Activated naive CD4-positive, alpha-beta T cell treated with anti-CD3 and anti-CD28 coated beads for 36 hours (primary cell): ENCODE measurements around the gene SRMS. TPM values are rescaled to one million over a fixed set of nuclear protein-coding genes. Genes with fewer than 3 reads are reported as not detected.
"Not testable (repeated sequence)": the region's sequence is repeated elsewhere in the genome, so short reads cannot be mapped to it uniquely, and the experiment has no call there.

ENCODE experiments used
- CTCF ChIA-PET: fragments of 350-600 bp; sonication (Branson Sonifier 250); formaldehyde crosslinking; loops from one replicate; lab custom pipeline; 2021; ENCODE audit warnings: antibody characterized with exemption; lab: Charles Lee
- DNase-seq: peaks from one replicate; pipeline ENCODE4 v3.0.0-alpha.2; 2020
- H3K27ac Mint-ChIP-seq: one replicate; pipeline ENCODE4 v1.8.0; 2021; ENCODE audit warnings: mild to moderate bottlenecking, mixed read lengths
- H3K27me3 Mint-ChIP-seq: one replicate; pipeline ENCODE4 v1.8.0; 2021; ENCODE audit warnings: low read depth, mixed read lengths
- H3K36me3 Mint-ChIP-seq: one replicate; pipeline ENCODE4 v1.8.0; 2021; ENCODE audit warnings: low read depth, mixed read lengths
- H3K4me1 Mint-ChIP-seq: one replicate; pipeline ENCODE4 v1.8.0; 2021; ENCODE audit warnings: low read depth, mixed read lengths
- H3K4me3 Mint-ChIP-seq: one replicate; pipeline ENCODE4 v1.8.0; 2021; ENCODE audit warnings: mild to moderate bottlenecking, moderate library complexity, mixed read lengths
- H3K9me3 Mint-ChIP-seq: one replicate; pipeline ENCODE4 v1.8.0; 2021; ENCODE audit warnings: mixed read lengths
- intact Hi-C: fragments of 100-400 bp; cut with micrococcal nuclease; formaldehyde crosslinking; loops from one replicate; pipeline ENCODE4 v1.15.1; 2023
- total RNA-seq, 2 experiments: library from RNA; stranded (reverse); gene quantifications; one replicate each; pipeline ENCODE4 v1.2.3, GENCODE V29; 2021

The SRMS gene
- total RNA-seq, 2 experiments from 2014 or later, result not detected

- Mint-ChIP-seq H3K9me3 (no peaks in the 10 kb centered on the region), H3K27me3 (no peaks in the 10 kb centered on the region)
- CTCF ChIA-PET, result interaction anchor here (0.6 kb wide), 1 partner anchor 94 kb away, joined by 3 read pairs; no protein-coding TSS in a partner anchor
Measured at GRCh38 chr20:63574829-63575743, 27.5 kb upstream of the SRMS start.

DNA sequence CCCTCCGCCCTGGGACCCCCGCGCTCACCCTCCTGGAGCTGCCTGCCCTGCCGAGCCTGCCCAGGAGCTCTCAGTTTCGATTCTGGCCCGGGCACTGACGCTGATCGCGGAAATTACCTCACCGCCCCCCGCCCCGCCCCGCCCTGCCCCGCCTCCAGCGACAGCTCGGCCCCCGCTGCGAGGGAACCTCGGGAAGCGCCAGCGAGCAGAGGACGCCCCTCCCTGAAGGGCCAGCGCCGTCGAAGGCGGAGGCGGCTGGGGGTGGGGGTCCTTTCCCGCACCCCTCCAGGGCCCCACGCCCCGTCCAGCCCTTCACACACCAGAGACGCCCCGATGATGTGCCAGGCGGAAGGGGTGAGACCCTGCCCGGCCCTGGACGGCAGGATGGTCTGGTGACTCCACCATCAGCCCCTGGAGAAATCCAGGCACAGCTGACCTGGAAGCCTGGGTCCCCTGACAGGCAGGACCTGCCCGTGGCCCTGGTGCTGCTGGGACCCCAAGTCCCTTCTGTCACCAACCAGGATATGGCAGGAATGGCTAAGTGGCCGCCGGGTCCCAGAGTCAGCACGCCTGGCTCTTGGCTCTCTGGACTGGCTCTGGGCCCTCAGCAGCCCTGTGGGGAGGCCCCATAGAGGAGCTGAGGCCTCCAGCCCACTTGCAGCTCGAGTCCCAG lies 26.7 kb upstream of the SRMS start, which contains the start of gene HELZ2:
Gene HELZ2 (minus strand): TSS at position 84 of the 673 bp plus-strand sequence. CDS start 1,854 bp downstream, outside the sequence.
- H3K27me3 Mint-ChIP-seq, result no peaks in the 10 kb centered on the region
- no peaks in the 10 kb centered on the region for H3K9me3 Mint-ChIP-seq
- peak within 1 kb of the TSS; percentile 73 for H3K4me3 Mint-ChIP-seq
- peaks cover 3% of the 10 kb centered on the region for H3K4me1 Mint-ChIP-seq
- no peak within 1 kb of the TSS for H3K27ac Mint-ChIP-seq
- peak; percentile 73 for DNase-seq
- CTCF ChIA-PET, result interaction anchor here (0.6 to 0.9 kb wide), 2 partner anchors 12 to 95 kb away, joined by 3 read pairs; no protein-coding TSS in a partner anchor
- intact Hi-C loops, result no loop called here
- no peaks in the 10 kb centered on the region for H3K36me3 Mint-ChIP-seq

More at GRCh38 chr20:63574829-63575743, 27.5 kb upstream of the SRMS start:
- Mint-ChIP-seq H3K27ac (no peak overlapping the region), H3K4me3 (peak overlapping the region; percentile 32), H3K36me3 (no peaks in the 10 kb centered on the region), H3K4me1 (peaks cover 3% of the 10 kb centered on the region)
- no peak for DNase-seq
- intact Hi-C loops, result no loop called here

DNA sequence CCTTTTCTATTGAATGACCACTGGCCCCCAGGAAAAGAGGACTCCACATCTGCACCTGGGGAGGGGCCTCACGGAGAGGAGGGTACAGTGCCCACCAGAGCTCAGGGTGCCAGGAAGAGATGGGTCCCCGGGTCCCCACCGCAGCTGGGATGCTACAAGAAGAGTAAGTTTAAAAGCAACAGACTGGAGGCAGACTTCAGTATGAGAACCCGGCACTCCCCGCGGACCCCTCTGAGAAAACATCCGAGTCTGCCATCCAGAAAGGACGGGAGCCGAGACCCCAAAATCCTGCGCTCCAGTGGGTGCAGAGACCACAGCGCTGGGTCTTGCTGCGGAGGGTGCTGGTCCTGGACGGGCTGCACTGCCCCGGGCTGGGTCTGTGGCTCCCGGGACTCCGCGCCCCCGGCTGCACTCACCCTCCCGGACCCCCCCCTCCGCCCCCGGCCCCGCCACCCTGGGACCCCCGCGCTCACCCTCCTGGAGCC lies 26.1 kb upstream of the SRMS start:
- no peaks in the 10 kb centered on the region for H3K27me3 Mint-ChIP-seq
- intact Hi-C loops, result no loop called here
- no peak overlapping the region for H3K27ac Mint-ChIP-seq
- CTCF ChIA-PET, result interaction anchor here (0.6 to 0.9 kb wide), 3 partner anchors 12 to 293 kb away, joined by 3 to 4 read pairs (median 3); no protein-coding TSS in a partner anchor
- peaks cover 9% of the 10 kb centered on the region for H3K4me1 Mint-ChIP-seq
- no peaks in the 10 kb centered on the region for H3K36me3 Mint-ChIP-seq
- H3K9me3 Mint-ChIP-seq, result no peaks in the 10 kb centered on the region
- DNase-seq, result no peak
- peak overlapping the region; percentile 73 for H3K4me3 Mint-ChIP-seq

GRCh38 chr20:63572788-63573646 lies 25.5 kb upstream of the SRMS start:
- no peaks in the 10 kb centered on the region for H3K9me3 Mint-ChIP-seq
- intact Hi-C loops, result no loop called here

DNA sequence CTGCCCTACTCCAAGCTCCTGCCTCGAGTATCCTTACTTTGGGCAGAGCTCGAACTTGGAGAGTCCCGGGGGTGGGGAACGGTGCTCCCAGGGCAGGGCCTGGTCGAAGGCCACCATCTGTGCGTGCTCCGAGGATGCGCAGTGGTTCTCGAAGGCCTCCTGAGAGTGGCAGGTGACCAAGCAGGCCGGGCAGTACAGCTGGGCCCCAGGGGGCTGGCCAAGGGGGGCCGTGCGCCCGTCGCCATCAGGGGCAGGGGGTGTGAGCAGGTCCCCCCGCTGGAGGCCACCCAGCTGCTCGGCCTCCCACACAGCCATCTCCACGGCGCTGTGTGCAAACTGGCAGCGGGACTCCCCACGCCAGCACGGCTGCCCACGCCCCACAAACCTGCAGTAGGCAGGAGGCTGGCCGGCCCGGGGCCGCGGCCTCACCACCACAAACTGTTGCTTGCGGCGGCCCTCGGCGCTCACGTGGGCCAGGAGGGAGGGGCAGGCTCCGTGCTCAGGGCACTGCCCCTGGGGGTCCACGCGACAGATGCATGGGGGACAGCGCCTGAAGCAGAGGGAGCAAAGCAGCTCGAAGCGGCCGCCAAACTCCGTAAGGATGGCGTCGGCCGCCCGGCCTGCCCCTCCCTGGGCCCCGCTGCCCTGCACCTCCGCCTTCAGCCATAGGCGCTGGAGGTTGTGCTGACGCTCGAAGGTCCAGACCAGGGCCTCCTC lies 24.7 kb upstream of the SRMS start:
- H3K27ac Mint-ChIP-seq, result no peak overlapping the region
- H3K27me3 Mint-ChIP-seq, result no peaks in the 10 kb centered on the region
- H3K36me3 Mint-ChIP-seq, result no peaks in the 10 kb centered on the region
- CTCF ChIA-PET, result interaction anchor here (0.7 kb wide), 1 partner anchor 43 kb away, joined by 3 read pairs; no protein-coding TSS in a partner anchor
- intact Hi-C loops, result no loop called here
- no peak overlapping the region for H3K4me3 Mint-ChIP-seq
- H3K9me3 Mint-ChIP-seq, result no peaks in the 10 kb centered on the region
- H3K4me1 Mint-ChIP-seq, result peaks cover 22% of the 10 kb centered on the region
- no peak for DNase-seq

More at GRCh38 chr20:63572788-63573646, 25.5 kb upstream of the SRMS start:
- peaks cover 15% of the 10 kb centered on the region for H3K4me1 Mint-ChIP-seq
- no peak overlapping the region for H3K27ac Mint-ChIP-seq
- H3K4me3 Mint-ChIP-seq, result peak overlapping the region; percentile 73
- H3K36me3 Mint-ChIP-seq, result no peaks in the 10 kb centered on the region
- no peak for DNase-seq
- no peaks in the 10 kb centered on the region for H3K27me3 Mint-ChIP-seq
- CTCF ChIA-PET, result interaction anchor here (0.6 to 0.9 kb wide), 3 partner anchors 11 to 293 kb away, joined by 3 to 4 read pairs (median 3); no protein-coding TSS in a partner anchor

DNA sequence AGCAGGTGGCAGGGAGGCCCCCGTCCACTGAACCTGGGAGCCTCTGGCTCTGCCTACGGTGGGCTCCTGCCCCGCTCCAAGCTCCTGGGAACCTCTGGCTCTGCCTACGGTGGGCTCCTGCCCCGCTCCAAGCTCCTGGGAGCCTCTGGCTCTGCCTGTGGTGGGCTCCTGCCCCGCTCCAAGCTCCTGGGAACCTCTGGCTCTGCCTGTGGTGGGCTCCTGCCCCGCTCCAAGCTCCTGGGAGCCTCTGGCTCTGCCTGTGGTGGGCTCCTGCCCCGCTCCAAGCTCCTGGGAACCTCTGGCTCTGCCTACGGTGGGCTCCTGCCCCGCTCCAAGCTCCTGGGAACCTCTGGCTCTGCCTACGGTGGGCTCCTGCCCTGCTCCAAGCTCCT lies 23.5 kb upstream of the SRMS start:
- H3K27ac Mint-ChIP-seq, H3K36me3 Mint-ChIP-seq, DNase-seq, H3K4me3 Mint-ChIP-seq, H3K9me3 Mint-ChIP-seq, H3K27me3 Mint-ChIP-seq, intact Hi-C loops: not testable (repeated sequence)
- CTCF ChIA-PET, result interaction anchor here (1.3 kb wide), 1 partner anchor 19 kb away, joined by 3 read pairs; no protein-coding TSS in a partner anchor
- H3K4me1 Mint-ChIP-seq, result peaks cover 24% of the 10 kb centered on the region

DNA sequence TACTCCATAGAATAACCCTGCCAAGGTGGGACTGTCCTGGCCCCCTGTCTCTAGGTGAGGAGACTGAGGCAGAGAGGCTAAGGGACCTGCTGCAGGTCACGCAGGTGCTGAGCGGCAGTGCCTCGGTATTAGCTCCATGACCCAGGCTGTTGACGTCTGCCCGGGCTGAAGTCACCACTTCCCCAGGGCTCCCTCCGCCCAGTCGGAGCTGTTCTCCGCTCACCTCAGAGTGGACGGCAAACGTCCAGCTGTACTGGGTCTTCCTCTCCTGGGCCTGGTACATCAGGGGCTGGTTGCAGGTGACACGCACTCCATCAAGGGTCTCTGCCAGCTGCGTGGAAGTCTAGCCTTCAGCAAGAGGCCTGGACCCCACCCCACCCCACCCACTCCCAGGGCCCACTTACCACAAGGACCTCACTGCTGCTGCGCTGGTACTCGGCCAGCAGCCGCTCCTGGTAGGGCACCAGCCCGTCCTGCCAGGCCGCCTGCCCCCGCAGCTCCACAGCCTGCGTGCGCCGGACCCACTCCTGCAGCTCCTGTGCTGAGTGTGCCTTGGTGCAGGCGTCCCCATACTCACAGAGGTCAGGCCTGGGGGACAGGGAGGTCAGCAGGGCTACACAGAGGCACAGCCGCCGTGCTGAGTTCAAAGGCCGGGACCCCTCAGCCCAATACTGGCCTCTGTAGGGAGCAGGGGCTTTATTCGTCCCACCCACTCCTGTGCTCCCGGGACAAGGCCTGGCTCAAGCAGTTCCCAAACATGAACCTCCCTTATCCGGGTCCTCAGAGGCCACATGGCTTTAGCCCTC lies 22.9 kb upstream of the SRMS start:
- Mint-ChIP-seq H3K36me3 (no peaks in the 10 kb centered on the region), H3K9me3 (no peaks in the 10 kb centered on the region), H3K4me1 (peaks cover 24% of the 10 kb centered on the region), H3K27ac (no peak overlapping the region), H3K27me3 (no peaks in the 10 kb centered on the region), H3K4me3 (no peak overlapping the region)
- intact Hi-C loops, result no loop called here
- no peak for DNase-seq
- CTCF ChIA-PET, result interaction anchor here (1.3 kb wide), 1 partner anchor 18 kb away, joined by 3 read pairs; no protein-coding TSS in a partner anchor

DNA sequence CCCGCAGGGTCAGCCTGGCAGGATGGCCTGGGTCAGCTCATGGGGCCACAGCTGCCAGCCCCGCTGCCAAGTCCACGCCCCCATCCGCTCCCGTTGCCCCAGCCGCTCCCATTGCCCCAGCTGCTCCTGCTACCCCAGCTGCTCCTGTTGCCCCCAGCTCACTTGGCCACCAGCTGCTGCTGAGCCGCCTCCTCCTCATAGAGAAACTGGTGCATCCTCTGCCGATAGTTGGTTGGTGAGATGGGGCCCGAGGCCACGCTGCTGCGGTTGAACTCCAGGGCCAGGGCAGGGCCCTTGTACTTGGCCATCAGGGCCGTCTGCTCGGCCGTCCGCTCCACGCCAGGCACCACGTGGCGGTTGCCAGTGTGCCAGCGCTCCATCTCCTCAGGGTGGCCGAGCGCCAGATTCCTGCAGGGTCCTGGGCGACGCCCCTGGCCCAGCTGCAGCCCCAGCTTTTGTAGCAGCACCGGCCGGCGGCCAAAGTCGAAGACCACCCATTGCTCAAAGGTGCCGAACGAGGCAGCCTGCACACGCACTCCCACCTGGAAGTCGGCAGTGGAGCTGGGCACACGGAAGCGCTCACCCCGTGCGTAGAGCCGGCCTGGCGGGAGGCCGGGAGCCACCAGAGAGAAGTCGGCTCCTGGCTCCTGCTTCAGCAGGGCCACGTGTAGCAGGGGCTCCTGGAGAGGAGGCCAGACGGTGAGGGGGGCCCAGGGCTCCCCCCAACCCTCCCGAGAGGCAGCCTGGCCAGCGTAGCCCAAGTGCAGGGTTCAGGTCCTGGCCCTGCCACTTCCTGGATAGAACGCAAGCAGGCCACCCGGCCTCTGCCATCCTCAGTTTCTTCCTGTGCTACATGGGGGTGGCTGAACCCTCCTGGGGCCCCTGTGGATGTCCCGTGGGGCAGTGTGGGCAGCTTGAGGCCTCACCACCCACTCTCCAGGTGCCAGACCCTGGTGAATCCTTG lies 21.7 kb upstream of the SRMS start:
- no peak overlapping the region for H3K4me3 Mint-ChIP-seq

GRCh38 chr20:63568170-63568981 lies 20.8 kb upstream of the SRMS start:
- Mint-ChIP-seq H3K9me3 (no peaks in the 10 kb centered on the region), H3K27ac (no peak overlapping the region), H3K36me3 (no peaks in the 10 kb centered on the region), H3K4me3 (peak overlapping the region; percentile 27), H3K27me3 (no peaks in the 10 kb centered on the region), H3K4me1 (peaks cover 21% of the 10 kb centered on the region)
- intact Hi-C loops, result no loop called here
- CTCF ChIA-PET, result no interaction called here
- DNase-seq, result peak; percentile 28

More for the DNA sequence above, 21.7 kb upstream of the SRMS start:
- CTCF ChIA-PET, result no interaction called here
- no peak for DNase-seq
- no peaks in the 10 kb centered on the region for H3K36me3 Mint-ChIP-seq
- intact Hi-C loops, result no loop called here
- H3K27me3 Mint-ChIP-seq, result no peaks in the 10 kb centered on the region
- peaks cover 24% of the 10 kb centered on the region for H3K4me1 Mint-ChIP-seq
- no peaks in the 10 kb centered on the region for H3K9me3 Mint-ChIP-seq
- H3K27ac Mint-ChIP-seq, result no peak overlapping the region
